Upper lobe of left lung (tissue), 4 donors: ENCODE results near the gene TULP1.

Source experiments
- CTCF ChIP-seq, 6 experiments: fragments of 450-650 bp in 4 of 6; fragments of 200-600 bp in 2 of 6; sonication (generic) in 2 of 6; IDR thresholded peaks; one replicate each; pipeline ENCODE4 v1.5.1; 2016 to 2019; ENCODE audit warnings: antibody characterized with exemption in 6 of 6
- POLR2A ChIP-seq, 4 donors: fragments of 450-650 bp; IDR thresholded peaks; one replicate each; pipeline ENCODE4 v1.5.1; 2016 to 2017; ENCODE audit warnings: antibody characterized with exemption in 4 of 4, mild to moderate bottlenecking in 2 of 4
- POLR2AphosphoS5 ChIP-seq, 2 donors: sonication (generic); formaldehyde crosslinking; IDR thresholded peaks; one replicate each; pipeline ENCODE4 v1.5.1; 2017; ENCODE audit warnings: antibody characterized with exemption in 2 of 2

GRCh38 chr6:35557239-35557638 lies 44.5 kb upstream of the TULP1 start:
- TF ChIP-seq POLR2A (IDR thresholded peaks at IDR 0.05) (no peak), CTCF (IDR thresholded peaks at IDR 0.05) (no peak), POLR2AphosphoS5 (IDR thresholded peaks at IDR 0.05) (no peak)
